Breast epithelium (tissue), 3 donors: ENCODE measurements around the gene TRIM31.

Experiments
- POLR2AphosphoS5 ChIP-seq, 3 donors: sonication (generic); formaldehyde crosslinking; IDR thresholded peaks; one replicate each; pipeline ENCODE4 v1.6.1; 2017; ENCODE audit warnings: antibody characterized with exemption in 3 of 3
- TF ChIP-seq, protein P1 (sequence below), 3 donors: fragments of 450-650 bp; IDR thresholded peaks; one replicate each; pipeline ENCODE4 v1.5.1; 2016 to 2017; ENCODE audit warnings: antibody characterized with exemption in 3 of 3, mild to moderate bottlenecking in 3 of 3, moderate library complexity in 3 of 3

DNA sequence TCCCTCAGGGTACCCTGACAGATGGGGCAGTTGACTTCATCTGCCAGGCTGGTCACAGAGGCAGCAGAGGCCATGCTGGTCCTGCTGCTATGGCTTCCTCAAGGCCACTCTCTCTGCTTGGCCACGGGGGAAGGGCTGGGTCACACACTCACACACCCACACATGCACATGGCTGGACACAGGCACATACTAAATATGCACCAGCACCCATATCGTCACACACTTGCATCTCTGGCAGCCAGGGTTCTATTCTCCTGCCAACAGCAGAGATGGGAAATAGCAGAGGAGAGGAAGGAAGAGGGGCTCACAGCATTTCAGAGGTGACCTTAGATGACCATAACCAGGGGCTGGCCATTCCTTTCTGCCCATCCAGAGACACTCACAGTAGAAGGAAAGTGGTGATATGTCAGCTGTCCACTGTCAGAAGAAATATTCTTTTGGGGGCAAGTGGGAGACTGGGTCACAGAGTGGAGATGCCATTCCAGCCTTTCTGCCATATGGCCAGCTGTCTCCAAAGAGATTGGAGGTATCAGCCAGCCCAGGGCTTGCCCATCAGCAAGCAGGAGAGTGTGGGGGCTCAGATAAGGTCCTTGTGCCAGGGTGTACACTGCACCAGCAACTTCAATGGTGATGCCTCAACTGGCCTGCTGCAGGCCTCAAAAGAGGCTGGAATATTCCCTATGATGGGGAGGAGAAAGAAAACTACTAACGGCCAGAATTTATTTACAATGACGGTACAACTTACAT, 48.1 kb upstream of the TRIM31 start, which contains the start of gene TRIM10:
- TF ChIP-seq, protein P1, sequence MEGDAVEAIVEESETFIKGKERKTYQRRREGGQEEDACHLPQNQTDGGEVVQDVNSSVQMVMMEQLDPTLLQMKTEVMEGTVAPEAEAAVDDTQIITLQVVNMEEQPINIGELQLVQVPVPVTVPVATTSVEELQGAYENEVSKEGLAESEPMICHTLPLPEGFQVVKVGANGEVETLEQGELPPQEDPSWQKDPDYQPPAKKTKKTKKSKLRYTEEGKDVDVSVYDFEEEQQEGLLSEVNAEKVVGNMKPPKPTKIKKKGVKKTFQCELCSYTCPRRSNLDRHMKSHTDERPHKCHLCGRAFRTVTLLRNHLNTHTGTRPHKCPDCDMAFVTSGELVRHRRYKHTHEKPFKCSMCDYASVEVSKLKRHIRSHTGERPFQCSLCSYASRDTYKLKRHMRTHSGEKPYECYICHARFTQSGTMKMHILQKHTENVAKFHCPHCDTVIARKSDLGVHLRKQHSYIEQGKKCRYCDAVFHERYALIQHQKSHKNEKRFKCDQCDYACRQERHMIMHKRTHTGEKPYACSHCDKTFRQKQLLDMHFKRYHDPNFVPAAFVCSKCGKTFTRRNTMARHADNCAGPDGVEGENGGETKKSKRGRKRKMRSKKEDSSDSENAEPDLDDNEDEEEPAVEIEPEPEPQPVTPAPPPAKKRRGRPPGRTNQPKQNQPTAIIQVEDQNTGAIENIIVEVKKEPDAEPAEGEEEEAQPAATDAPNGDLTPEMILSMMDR (IDR thresholded peaks at IDR 0.05): no peak
- TF ChIP-seq POLR2AphosphoS5 (IDR thresholded peaks at IDR 0.05): no peak
